ENCODE results near the gene NANOS2.

Gene NANOS2

GRCh38 chr19:45913874-45914830 lies at the start of gene NANOS2:
NANOS2 (minus strand) TSS chr19:45914778; CDS start chr19:45914693, 85 bp downstream.
- no peak for DNase-seq

DNA sequence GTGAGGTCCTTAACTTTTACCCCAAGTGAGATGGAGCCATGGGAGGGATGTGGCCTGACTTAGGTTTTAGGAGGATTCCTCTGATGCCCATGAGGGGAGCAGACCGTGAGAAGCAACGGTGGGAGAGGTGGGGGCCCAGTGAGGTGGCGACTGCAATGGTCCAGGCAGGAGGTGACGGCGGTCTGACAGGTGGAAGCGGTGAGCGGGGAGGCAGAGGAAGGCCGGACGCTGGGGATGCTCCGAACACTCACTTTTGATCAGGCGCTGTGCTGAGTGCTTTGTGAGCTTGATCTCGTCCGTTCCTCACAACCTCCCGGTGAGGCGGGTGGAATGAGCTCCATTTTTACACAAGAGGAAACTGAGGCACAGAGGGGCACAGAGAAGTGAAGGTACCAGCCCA lies 47.4 kb upstream of the NANOS2 start:
- DNase-seq, result no peak

- no peak for DNase-seq
Observed at GRCh38 chr19:45960595-45961235, 46.1 kb upstream of the NANOS2 start.

GRCh38 chr19:45959517-45960025 lies 45.0 kb upstream of the NANOS2 start:
- no peak for DNase-seq

GRCh38 chr19:45958769-45959516 lies 44.4 kb upstream of the NANOS2 start:
- no peak for DNase-seq

DNA sequence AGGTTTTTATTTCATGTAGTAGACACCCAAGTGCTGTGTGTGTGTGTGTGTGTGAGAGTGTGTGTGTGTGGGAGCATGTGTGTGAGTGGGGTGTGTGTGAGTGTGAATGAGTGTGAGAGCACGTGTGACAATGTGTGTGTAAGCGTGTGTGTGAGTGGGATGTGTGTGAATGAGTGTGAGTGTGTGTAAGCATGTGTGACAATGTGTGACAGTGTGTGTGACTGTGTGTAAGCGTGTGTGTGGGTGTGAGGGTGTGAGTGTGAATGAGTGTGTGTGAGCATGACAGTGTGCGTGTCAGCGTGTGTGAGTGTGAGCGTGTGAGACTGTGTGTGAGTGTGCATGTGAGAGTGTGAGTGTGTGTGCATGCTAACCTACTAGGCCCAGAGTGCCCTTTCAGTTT lies 43.7 kb upstream of the NANOS2 start:
- DNase-seq, result no peak

DNA sequence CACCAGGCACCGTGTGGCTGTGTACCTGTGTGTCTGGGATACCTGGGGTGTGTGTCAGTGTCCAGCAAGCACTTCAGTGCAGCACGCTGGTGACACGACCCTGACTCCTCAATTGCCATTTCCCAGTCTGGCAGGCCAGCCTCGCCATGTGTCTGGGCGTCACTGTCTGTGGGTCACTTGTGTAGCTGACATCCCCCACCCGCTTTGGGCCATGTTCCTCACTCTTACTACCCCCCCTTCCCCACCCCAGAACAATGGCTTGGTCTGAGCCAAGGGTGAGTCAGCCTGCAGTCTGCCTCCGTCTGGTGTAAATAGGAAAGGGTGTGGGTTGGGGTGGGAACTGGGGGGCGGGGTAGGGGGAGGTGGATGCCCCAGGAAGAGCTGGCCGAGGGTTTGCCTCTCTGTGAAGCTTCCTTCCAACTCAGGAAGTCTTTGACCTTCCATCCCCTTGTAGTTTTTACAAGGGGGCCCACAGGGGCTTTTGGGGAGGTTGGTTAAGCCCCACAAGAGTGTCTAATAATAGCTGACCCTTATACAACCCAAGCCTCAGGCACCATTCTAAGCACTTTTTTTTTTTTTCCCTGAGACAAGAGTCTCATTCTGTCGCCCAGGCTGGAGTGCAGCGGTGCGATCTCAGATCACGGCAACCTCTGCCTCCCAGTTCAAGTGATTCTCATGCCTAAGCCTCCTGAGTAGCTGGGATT lies 41.5 kb upstream of the NANOS2 start:
- DNase-seq, result no peak

GRCh38 chr19:45954156-45954555 lies 39.6 kb upstream of the NANOS2 start:
- DNase-seq, result no peak

DNA sequence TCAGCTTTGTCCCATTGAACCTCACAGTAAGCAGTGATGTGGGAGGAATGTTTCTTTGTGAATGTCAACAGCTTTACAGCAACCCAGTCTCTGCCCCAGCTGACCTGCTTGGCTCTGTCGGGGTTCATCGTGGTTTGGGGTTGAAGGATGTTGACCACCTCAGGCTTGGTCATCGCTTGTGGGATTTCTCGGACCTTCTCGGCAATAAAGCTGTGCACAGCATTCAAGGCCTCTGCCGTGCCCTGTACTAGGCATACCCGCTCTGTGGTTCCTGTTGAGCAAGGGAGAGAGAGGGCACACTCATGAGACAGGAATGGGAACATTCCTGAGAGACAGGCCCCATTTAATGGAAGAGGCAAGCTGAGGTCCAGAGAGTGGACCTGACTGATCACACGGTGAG lies 39.1 kb upstream of the NANOS2 start:
- DNase-seq, result no peak

DNA sequence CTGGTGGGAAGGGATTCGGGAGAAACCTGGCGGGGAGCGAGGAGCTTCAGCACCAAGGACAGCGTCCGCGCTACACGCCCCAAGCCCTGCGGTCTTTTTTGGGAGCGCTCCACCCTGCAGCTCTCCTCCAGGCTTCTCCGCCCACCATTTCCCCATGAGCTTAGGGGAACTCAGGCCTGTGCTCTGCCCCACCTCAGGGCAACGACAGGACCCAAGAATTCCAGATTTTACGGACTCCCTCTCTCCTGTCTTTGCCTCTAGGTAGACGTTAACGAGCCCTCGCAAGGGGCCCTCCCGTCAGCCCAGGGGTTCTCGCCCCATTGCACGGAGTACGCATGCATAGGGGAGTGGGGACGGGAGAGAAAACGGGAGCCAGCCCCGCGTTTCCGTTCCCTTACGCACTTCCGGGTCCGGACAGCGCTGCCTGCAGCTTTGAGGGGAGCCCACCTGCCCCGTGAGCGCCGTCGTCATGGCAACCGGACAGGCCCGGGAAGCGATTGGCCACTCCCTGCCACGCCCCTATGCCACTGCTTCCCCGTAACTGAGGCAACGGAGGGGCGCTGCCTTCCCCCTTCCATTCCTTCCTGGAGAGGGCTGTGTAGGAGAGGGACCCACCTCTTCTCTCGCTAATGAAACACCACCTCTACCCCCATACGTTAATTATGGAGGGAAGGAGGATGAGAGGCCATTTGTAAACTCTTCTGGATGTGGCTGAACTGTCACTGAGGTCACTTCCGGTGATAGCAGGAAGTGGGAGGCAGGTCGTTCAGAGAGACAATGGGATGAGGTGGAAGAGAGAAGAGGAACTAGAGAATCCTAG lies 38.3 kb upstream of the NANOS2 start:
- DNase-seq, result peak; percentile 35

DNA sequence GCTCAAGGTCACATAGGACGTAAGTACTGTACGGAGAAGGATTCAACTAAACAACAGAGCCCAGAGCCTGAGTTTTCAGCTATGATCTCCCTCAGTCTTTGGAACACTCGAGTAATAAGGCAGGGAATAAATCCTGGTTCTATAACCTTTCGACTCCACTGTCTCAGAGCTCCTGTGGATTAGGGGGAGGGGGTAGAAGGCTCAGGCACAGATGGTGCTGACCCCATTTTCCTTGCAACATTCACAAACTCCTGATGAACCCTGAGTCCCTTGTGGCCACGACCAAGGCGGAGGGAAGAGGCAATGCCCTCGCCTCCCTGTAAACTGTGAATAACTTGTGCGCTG lies 37.7 kb upstream of the NANOS2 start:
- no peak for DNase-seq

DNA sequence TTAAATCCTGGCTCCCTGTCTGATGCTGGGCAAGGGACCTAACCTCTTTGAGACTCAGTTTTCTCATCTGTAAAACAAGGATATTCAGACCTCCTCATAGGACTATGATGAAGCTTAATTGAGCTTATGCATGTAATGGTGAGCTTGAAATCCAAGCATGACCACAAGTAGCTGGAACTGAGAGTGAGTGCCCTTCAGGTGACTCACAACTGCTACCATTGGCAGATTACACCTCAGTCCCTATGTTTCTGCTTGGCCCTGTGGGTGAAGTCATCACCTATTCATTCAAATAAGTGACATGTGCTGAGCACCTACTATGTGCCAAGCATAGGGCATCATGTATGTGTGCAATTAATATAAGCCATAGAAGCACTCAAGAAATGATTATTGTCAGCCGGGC lies 33.3 kb upstream of the NANOS2 start:
- no peak for DNase-seq

DNA sequence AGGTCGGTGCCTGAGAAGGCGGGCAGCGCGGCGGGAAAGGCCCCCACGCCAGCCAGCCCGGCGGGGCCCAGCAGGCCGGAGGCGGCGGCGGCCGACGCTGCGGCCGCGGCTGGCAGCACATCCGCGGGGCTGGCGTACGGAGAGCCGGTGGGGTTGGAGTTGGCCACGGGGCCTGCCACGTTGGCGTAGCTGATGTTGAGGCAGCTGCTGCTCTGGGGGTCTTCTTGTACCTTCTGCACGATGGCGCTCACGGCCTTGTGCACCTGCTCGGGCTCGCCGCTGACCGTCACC lies 25.9 kb upstream of the NANOS2 start:
- no peak for DNase-seq

GRCh38 chr19:45939792-45940514 lies 25.4 kb upstream of the NANOS2 start:
- no peak for DNase-seq

DNA sequence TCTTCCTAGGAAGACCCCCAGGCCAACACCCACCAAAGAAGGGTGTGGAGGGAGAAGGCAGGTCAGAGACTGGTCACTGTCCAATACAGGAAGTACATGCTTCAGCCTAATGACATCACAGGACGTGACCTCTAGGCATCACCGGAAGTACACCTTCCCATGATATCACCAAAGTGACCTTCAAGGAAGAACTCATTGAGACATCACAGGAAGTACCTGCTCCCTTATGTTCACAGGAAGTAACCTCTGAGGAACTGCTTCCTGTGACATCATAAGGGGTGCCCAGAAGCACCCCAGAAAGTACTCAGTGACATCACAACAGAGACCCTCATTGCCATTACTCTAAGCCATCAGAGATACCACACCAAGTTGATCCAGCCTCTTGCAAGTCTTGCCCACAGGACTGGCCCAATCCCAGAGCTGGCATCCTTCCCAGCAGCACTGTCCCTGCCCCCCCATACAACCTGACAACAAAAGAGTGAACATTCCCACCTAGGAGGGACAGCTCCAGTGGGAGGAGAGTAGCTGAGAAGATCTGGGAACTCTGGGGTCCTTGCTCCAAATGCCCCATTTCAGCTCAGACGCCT lies 24.2 kb upstream of the NANOS2 start:
- no peak for DNase-seq

GRCh38 chr19:45935267-45935666 lies 20.7 kb upstream of the NANOS2 start:
- no peak for DNase-seq

DNA sequence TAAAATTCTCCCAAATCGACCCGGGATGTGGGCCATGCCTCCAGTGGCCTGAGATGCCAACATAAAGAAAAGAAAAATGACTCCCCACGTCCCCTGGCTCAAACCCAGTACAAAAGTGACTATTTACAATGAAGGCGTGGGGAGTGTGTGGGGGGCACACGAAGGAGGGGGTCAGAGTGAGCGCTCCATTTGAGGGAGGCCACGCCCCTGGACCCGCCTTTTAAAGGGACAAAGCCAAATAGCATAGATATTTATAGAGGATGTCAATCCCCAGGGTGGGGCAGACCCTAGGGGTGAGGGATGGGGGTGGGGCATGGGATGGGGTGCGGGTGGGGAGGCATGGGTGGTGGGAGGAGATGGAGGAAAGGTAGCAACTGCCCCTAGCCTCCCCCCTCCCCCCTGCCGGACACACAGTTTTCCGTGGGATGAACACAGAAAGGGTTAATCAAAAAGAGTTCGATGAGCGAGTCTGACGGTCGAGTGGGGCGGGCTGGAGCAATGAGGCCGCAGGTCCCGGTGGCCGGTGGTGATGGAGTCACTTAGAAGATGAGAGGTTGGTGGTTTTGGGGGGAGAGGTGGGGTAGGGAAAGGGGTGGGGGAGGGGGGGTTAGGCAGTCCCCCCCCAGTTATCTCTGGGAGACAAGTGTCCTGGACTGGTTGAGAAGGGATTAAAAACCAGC lies 20.1 kb upstream of the NANOS2 start:
- no peak for DNase-seq

DNA sequence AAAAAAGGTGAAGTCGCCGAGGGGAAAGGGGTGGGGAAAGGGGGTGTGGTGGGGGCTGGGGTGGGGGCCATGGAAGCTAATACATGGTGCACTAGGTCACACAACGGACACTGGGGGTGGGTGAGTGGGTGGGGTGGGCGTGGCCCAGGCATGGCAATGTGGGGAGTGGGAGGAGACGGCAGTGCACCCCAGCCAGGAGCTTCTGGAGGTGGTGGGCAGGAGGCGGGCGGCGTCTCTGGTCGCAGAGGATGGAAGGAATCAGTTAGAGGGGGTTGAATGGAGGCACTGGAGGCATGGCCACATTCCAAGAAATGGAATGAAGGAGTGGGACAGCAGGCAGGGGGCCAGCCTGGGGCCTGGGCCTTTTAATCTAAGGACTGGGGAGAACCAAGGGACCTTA lies 19.2 kb upstream of the NANOS2 start:
- DNase-seq, result no peak

GRCh38 chr19:45931055-45931454 lies 16.5 kb upstream of the NANOS2 start:
- DNase-seq, result no peak

DNA sequence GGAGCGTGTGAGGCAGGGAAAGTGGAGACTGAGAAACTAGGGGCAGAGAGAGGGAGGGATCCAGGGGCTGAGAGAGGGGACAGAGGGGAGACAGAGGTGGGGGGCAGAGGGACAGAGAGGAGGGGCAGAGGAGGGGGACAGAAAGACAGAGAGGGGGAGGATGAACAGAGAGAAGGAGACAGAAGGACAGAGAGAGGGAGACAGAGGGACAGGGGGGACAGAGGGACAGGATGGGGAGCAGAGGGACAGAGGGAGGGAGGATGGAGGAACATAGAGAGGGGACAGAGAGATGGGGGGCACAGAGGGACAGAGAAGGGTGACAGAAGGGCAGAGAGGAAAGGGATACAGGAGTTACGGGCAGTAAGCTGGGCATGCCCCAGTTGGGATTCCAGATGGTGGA lies 14.7 kb upstream of the NANOS2 start:
- DNase-seq, result no peak
